PC-3 (cell line): Measurements from ENCODE around the gene AGBL1.

Source experiments
- EZH2 ChIP-seq: fragments of 300-600 bp; sonication (generic); IDR thresholded peaks from one replicate; pipeline ENCODE4 v1.6.1; 2017; ENCODE audit warnings: antibody characterized with exemption, mild to moderate bottlenecking, low read length; ENCODE audit not compliant: unreplicated experiment
- TF ChIP-seq, protein P1 (sequence below): fragments of 300-600 bp; sonication (generic); conservative IDR thresholded peaks from 2 replicates; pipeline ENCODE4 v1.5.1; 2017; ENCODE audit warnings: antibody characterized with exemption, low read depth, mild to moderate bottlenecking, low read length

DNA sequence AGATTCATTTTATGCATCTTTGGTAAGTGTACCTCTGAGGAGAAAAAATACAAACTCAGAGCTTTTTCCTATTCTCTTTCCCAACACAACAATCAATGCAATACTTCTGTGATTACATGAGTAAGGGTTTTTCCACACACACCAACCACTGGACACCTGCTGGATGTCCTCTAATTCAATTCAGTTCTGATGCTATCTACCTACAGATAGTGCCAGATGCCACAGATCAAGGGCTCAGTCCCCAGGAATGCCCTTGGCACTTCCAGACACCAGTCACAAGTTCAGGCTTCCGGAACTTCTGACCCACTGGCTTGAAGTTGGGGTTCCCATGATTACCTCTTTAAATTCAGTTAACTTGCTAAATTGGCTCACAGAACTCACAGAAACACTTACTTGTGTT is 511.5 kb downstream of the AGBL1 start:
- no peak for TF ChIP-seq EZH2
- TF ChIP-seq, protein P1, sequence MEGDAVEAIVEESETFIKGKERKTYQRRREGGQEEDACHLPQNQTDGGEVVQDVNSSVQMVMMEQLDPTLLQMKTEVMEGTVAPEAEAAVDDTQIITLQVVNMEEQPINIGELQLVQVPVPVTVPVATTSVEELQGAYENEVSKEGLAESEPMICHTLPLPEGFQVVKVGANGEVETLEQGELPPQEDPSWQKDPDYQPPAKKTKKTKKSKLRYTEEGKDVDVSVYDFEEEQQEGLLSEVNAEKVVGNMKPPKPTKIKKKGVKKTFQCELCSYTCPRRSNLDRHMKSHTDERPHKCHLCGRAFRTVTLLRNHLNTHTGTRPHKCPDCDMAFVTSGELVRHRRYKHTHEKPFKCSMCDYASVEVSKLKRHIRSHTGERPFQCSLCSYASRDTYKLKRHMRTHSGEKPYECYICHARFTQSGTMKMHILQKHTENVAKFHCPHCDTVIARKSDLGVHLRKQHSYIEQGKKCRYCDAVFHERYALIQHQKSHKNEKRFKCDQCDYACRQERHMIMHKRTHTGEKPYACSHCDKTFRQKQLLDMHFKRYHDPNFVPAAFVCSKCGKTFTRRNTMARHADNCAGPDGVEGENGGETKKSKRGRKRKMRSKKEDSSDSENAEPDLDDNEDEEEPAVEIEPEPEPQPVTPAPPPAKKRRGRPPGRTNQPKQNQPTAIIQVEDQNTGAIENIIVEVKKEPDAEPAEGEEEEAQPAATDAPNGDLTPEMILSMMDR, result no peak
